Measurements from ENCODE around the gene PDCL2.
"Not testable (repeated sequence)": the region's sequence is repeated elsewhere in the genome, so short reads cannot be mapped to it uniquely, and the experiment has no call there.

The PDCL2 gene

GRCh38 chr4:55582773-55583172 is 9.3 kb downstream of the PDCL2 start:
- not testable (repeated sequence) for DNase-seq

GRCh38 chr4:55578341-55579010 is 13.6 kb downstream of the PDCL2 start:
- no peak for DNase-seq

- DNase-seq: no peak
These were observed 16.5 kb downstream of the PDCL2 start for GRCh38 chr4:55575513-55575912.

GRCh38 chr4:55574252-55574651 is 17.8 kb downstream of the PDCL2 start:
- no peak for DNase-seq

GRCh38 chr4:55571806-55572205 is 20.2 kb downstream of the PDCL2 start:
- no peak for DNase-seq

GRCh38 chr4:55568905-55569504 is 23.0 kb downstream of the PDCL2 start:
- no peak for DNase-seq

- no peak for DNase-seq
These were observed 30.2 kb downstream of the PDCL2 start for GRCh38 chr4:55561889-55562288.

- DNase-seq: no peak
These were observed 31.9 kb downstream of the PDCL2 start for GRCh38 chr4:55560096-55560495.

GRCh38 chr4:55554453-55555030 is 37.5 kb downstream of the PDCL2 start:
- DNase-seq: no peak

GRCh38 chr4:55553441-55554201 is 38.4 kb downstream of the PDCL2 start:
- peak; percentile 7 for DNase-seq

GRCh38 chr4:55551964-55552363 is 40.1 kb downstream of the PDCL2 start:
- DNase-seq: not testable (repeated sequence)

- DNase-seq: no peak
These were observed 42.2 kb downstream of the PDCL2 start for GRCh38 chr4:55549888-55550287.

GRCh38 chr4:55547918-55548317 is 44.1 kb downstream of the PDCL2 start:
- no peak for DNase-seq

- DNase-seq: no peak
These were observed 44.6 kb downstream of the PDCL2 start for GRCh38 chr4:55547466-55547770.

- DNase-seq: peak; percentile 86
These were observed 45.1 kb downstream of the PDCL2 start, which contains the start of gene CLOCK for GRCh38 chr4:55546756-55547465. TSS of gene CLOCK (minus strand) at chr4:55546909. CDS start at chr4:55482785, 64,124 bp downstream.

GRCh38 chr4:55546506-55546755 is 45.6 kb downstream of the PDCL2 start:
- no peak for DNase-seq

- peak; percentile 70 for DNase-seq
These were observed 46.2 kb downstream of the PDCL2 start for GRCh38 chr4:55545641-55546505.

GRCh38 chr4:55545151-55545550 is 46.9 kb downstream of the PDCL2 start:
- no peak for DNase-seq

GRCh38 chr4:55543858-55544257 is 48.2 kb downstream of the PDCL2 start:
- DNase-seq: no peak

GRCh38 chr4:55540271-55540670 is 51.8 kb downstream of the PDCL2 start:
- DNase-seq: no peak

GRCh38 chr4:55539658-55540057 is 52.4 kb downstream of the PDCL2 start:
- DNase-seq: no peak

- DNase-seq: no peak
These were observed 53.5 kb downstream of the PDCL2 start for GRCh38 chr4:55538531-55538930.

Data from activated naive CD4-positive, alpha-beta T cell treated with Interleukin-2 at 50 U/mL for 16 hours (primary cell).